HG03095 (cell line): ENCODE data around the gene CRELD1.
"Not testable (repeated sequence)": the region's sequence is repeated elsewhere in the genome, so short reads cannot be mapped to it uniquely, and the experiment has no call there.

ENCODE experiments used
- ATAC-seq: cut with Tn5 transposase; IDR thresholded peaks from one replicate; pipeline ENCODE4 v1.9.1; 2021; ENCODE audit warnings: moderate library complexity; ENCODE audit not compliant: unreplicated experiment

The CRELD1 gene

GRCh38 chr3:9933561-9934234, at the start of gene CRELD1:
Gene CRELD1 (plus strand): TSS chr3:9933834. CDS start chr3:9934439, 605 bp downstream.
- ATAC-seq = peak; percentile 89

- ATAC-seq = no peak
Observed at GRCh38 chr3:9884555-9885165, 49.0 kb upstream of the CRELD1 start.

GRCh38 chr3:9886328-9886727, 47.3 kb upstream of the CRELD1 start:
- no peak for ATAC-seq

- ATAC-seq = no peak
Observed at GRCh38 chr3:9887480-9887879, 46.2 kb upstream of the CRELD1 start.

- no peak for ATAC-seq
Observed at GRCh38 chr3:9888540-9888939, 45.1 kb upstream of the CRELD1 start.

GRCh38 chr3:9889405-9889804, 44.2 kb upstream of the CRELD1 start:
- ATAC-seq = no peak

- peak; percentile 72 for ATAC-seq
Observed at GRCh38 chr3:9890249-9891071, 43.2 kb upstream of the CRELD1 start, which contains the start of gene JAGN1. Gene JAGN1 (plus strand): TSS chr3:9890610. CDS start chr3:9890723, 113 bp downstream.

GRCh38 chr3:9891072-9891622, 42.5 kb upstream of the CRELD1 start:
- ATAC-seq = no peak

- no peak for ATAC-seq
Observed at GRCh38 chr3:9893739-9894138, 39.9 kb upstream of the CRELD1 start.

GRCh38 chr3:9895715-9896114, 37.9 kb upstream of the CRELD1 start:
- not testable (repeated sequence) for ATAC-seq

- ATAC-seq = not testable (repeated sequence)
Observed at GRCh38 chr3:9896755-9897407, 36.8 kb upstream of the CRELD1 start.

GRCh38 chr3:9897408-9898372, 35.9 kb upstream of the CRELD1 start:
- no peak for ATAC-seq

- no peak for ATAC-seq
Observed at GRCh38 chr3:9898467-9899241, 35.0 kb upstream of the CRELD1 start.

GRCh38 chr3:9899289-9899791, 34.3 kb upstream of the CRELD1 start:
- ATAC-seq = no peak

GRCh38 chr3:9900965-9901415, 32.6 kb upstream of the CRELD1 start:
- not testable (repeated sequence) for ATAC-seq

GRCh38 chr3:9901967-9902366, 31.7 kb upstream of the CRELD1 start:
- ATAC-seq = no peak

- no peak for ATAC-seq
Observed at GRCh38 chr3:9902372-9903237, 31.0 kb upstream of the CRELD1 start, which contains the start of gene IL17RE. Gene IL17RE (plus strand): TSS chr3:9902848. CDS start chr3:9902933, 85 bp downstream.

- no peak for ATAC-seq
Observed at GRCh38 chr3:9903238-9903624, 30.4 kb upstream of the CRELD1 start.
